GM12878 (cell line): Measurements from ENCODE around the gene DDIT3.
A peak's percentile ranks its signal among the peaks of the same experiment; 100 is the strongest.

ENCODE experiments used
- CTCF ChIP-seq, 3 experiments: IDR thresholded peaks in 2 of 3; conservative IDR thresholded peaks in 1 of 3; 2 replicates each; pipeline ENCODE4 v1.5.1; 2011; ENCODE audit warnings: low read depth in 3 of 3, low read length in 3 of 3, mild to moderate bottlenecking in 3 of 3, control low read depth in 2 of 3, moderate library complexity in 2 of 3, inconsistent platforms in 1 of 3, mixed read lengths in 1 of 3; ENCODE audit not compliant: control insufficient read depth in 2 of 3, insufficient read depth in 1 of 3; ENCODE audit errors: extremely low read depth in 1 of 3
- JUNB ChIP-seq: IDR thresholded peaks from 2 replicates; pipeline ENCODE4 v1.6.1; 2016; ENCODE audit warnings: antibody characterized with exemption, mild to moderate bottlenecking
- NFYB ChIP-seq: IDR thresholded peaks from 2 replicates; pipeline ENCODE4 v1.6.1; 2011; ENCODE audit warnings: low read depth, mild to moderate bottlenecking, low read length, improper control_type of control experiment, moderate library complexity; ENCODE audit not compliant: insufficient read depth
- SMAD1 ChIP-seq: fragments of 450-650 bp; IDR thresholded peaks from 2 replicates; pipeline ENCODE4 v1.6.1; 2018; ENCODE audit warnings: mild to moderate bottlenecking, low read depth; ENCODE audit not compliant: partially characterized antibody
- SP1 ChIP-seq: IDR thresholded peaks from one replicate; pipeline ENCODE4 v1.6.1; 2011; ENCODE audit warnings: low read depth, low read length

DNA sequence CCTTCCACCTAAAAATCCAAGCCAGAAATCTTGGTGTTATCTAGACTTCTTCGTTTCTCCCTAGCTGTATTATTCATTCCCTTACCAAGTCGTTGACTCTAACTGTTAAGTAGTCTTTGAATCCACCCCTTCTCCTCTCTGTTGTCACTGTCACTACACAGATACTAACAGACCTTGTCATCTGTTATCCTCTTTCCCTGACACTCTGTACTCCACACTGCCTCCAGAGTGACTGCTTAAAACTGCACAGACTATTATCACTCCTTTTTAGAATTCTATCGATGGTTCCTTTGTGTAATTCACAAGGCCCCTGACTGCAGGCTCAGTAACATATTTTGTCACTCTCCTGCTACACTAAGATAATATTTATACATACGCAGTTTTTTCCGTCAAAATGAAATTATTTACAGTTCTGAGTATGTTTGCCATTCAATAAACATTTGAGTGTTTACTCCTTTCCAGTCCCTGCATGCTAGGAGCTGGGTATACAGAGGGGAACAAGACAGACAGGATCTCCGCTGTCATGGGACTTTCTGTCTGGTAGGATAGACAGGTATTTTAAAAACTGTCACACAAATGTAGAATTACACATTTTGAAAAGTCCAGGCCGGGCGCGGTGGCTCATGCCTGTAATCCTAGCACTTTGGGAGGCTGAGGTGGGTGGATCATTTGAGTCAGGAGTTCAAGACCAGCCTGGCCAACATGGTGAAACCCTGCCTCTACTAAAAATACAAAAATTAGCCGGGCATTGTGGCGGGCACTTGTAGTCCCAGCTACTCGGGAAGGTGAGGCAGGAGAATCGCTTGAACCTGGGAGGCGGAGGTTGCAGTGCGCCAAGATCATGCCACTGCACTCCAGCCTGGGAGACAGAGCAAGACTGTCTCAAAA is 28.7 kb downstream of the DDIT3 start:
- no peak for TF ChIP-seq NFYB
- peak in 2 of 3 experiments; percentile 23 to 34; a peak in 3 of 6 replicates for TF ChIP-seq CTCF (IDR thresholded peaks at IDR 0.05 in 2 of 3, conservative IDR thresholded peaks at IDR 0.05 in 1 of 3; ENCODE audit: control insufficient read depth in 2 of 3, extremely low read depth in 1 of 3, insufficient read depth in 1 of 3, low read depth in 3 of 3, low read length in 3 of 3)
- no peak for TF ChIP-seq SMAD1
- no peak for TF ChIP-seq JUNB
- no peak for TF ChIP-seq SP1
